GM20431 (cell line): ENCODE results near the gene CPHXL.

Experiments used
- in situ Hi-C: fragments of 300-500 bp; cut with MseI, MboI; formaldehyde crosslinking; loops from one replicate; pipeline ENCODE4 v1.15.0; 2020; ENCODE audit warnings: low sequenced_read_pairs; ENCODE audit not compliant: unreplicated experiment

Gene CPHXL

DNA sequence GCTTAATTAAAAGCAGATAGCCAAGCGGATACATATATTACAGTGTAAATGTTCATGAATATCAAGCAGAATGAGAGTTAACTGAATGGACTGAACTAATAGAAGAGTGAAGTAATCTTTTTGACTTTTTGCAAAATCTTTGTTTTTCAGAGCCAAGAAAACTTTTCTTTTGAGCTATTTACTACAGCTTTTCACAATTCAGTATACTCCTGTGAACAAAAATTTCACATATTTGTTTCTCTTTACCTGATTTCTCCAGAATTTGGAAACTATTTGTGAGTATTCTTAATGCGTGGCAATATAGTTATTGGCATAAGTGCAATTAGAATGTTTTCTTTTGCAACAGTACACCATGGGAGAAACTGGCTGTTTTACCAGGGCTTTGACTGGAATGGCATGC is 15.9 kb downstream of the CPHXL start:
- in situ Hi-C loops: no loop called here

GRCh38 chr16:75703306-75703705 is 23.0 kb downstream of the CPHXL start:
- in situ Hi-C loops: no loop called here

DNA sequence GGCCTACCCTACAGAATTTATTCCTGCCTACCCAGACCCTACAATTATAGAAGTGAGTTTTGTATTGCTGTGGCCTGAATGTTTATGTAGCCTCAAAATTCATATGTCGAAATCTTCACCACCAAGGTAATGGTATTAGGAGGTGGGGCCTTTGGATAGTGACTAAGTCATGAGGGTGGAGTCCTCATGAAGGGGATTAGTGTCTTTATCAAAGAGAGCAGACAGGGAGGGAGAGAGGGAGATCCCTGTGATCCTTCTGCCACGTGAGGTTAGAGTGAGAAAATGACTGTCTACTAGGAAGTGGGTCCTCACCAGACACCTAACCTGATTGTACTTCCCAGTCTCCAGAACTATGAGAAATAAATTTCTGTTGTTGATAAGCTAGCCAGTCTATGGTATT is 24.0 kb downstream of the CPHXL start:
- in situ Hi-C loops: no loop called here

DNA sequence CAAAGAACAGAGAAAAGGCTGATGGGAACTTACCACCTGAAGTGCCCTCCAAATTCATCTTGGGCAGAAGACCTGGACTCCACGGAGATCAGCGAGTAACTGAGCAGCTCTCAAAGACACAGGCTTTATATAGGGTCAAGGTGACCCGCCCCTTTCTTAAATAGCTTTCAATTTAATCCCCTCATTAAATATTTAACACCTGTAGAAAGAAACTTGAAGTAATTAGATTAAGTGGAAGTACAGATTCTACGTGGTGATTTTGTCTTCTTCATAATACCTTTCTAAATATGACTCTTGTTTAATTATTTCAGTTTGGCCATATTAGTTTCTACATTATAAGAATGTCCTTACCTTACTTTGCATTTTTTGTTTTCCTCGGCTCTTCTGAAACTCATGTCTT is 24.9 kb downstream of the CPHXL start, which contains the start of gene DUXB:
Gene DUXB (minus strand): TSS at position 101 of the 400 bp plus-strand sequence. CDS start 43 bp downstream, at position 58.
- in situ Hi-C loops: no loop called here

DNA sequence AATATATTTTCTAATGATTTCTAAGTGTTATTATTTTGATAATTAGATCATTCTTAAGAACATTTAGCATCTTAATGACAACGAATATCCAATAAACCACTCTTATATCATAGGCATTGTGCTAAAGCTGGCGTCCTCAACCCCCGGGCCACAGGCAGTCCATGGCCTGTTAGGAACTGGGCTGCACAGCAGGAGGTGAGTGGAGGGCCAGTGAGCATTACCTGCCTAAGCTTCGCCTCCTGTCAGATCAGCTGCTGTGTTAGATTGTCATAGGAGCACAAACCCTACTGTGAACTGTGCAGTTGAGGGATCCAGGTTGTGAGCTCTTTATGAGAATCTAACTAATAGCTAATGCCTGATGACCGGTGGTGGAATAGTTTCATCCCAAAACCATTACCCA is 28.7 kb downstream of the CPHXL start:
- in situ Hi-C loops: no loop called here

- in situ Hi-C loops: no loop called here
These were observed 30.6 kb downstream of the CPHXL start for GRCh38 chr16:75695708-75696107.

GRCh38 chr16:75687361-75687760 is 38.9 kb downstream of the CPHXL start:
- in situ Hi-C loops: no loop called here

DNA sequence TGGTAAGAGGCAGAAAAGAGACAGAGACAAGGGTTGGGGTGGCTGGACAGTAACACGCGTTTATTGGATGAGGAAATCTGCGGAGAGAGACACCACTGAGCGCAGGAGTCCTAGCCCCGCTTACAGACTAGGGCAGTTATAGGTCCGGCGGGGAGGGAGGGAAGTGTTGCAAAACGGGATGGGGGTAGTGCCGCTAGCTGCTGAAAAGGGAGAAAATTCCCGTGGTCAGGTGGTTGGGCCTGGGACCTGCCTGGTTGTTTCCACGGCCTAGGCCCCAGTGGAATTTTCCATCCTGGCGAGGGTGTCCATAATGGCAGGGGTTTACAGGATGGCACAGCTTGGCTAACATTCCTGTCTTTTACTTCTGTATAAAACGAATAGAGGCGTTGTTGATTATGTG is 44.0 kb downstream of the CPHXL start:
- in situ Hi-C loops: no loop called here

DNA sequence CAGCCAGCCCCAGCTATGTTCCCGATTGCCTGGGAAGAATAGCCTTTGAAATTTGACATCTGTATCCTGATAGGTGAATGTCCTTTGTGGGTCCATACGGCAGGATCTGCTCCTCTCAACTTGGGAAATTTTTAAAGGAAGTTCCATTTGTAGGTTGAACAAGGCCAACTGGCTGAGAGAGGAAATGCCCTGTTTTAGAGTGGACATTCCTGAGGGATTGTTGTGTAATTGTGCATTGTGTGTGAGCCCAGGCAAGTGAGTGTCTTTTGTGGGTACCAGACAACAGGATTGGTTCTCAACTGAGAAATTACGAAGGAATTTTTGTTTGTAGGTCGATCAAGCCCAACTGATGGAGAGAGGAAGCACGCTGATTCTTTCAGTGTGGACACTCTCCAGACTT is 46.9 kb downstream of the CPHXL start:
- in situ Hi-C loops: no loop called here

GRCh38 chr16:75676909-75677308 is 49.4 kb downstream of the CPHXL start, which contains the start of gene CPHXL2:
Gene CPHXL2, minus strand, starts transcription at chr16:75677009. Its CDS starts 10 bp downstream, at chr16:75676999.
- in situ Hi-C loops: no loop called here

- in situ Hi-C loops: no loop called here
These were observed 58.8 kb downstream of the CPHXL start for GRCh38 chr16:75667503-75667902.
